HG03520 (cell line): ENCODE measurements around the gene CFAP61.

Experiments used
- ATAC-seq: cut with Tn5 transposase; IDR thresholded peaks from one replicate; pipeline ENCODE4 v1.9.1; 2021; ENCODE audit warnings: mild to moderate bottlenecking, moderate library complexity; ENCODE audit not compliant: unreplicated experiment

CFAP61 gene

GRCh38 chr20:20148779-20149178 lies 96.4 kb downstream of the CFAP61 start:
- no peak for ATAC-seq

GRCh38 chr20:20150241-20150640 lies 97.9 kb downstream of the CFAP61 start:
- no peak for ATAC-seq

- no peak for ATAC-seq
Measured at GRCh38 chr20:20160520-20160919, 108.2 kb downstream of the CFAP61 start.

- ATAC-seq, result no peak
Measured at GRCh38 chr20:20161611-20162010, 109.3 kb downstream of the CFAP61 start.

GRCh38 chr20:20167698-20168097 lies 115.4 kb downstream of the CFAP61 start:
- no peak for ATAC-seq

- ATAC-seq, result no peak
Measured at GRCh38 chr20:20173254-20173653, 120.9 kb downstream of the CFAP61 start.

- no peak for ATAC-seq
Measured at GRCh38 chr20:20174089-20174835, 121.9 kb downstream of the CFAP61 start.

- ATAC-seq, result no peak
Measured at GRCh38 chr20:20181322-20181721, 129.0 kb downstream of the CFAP61 start.

- no peak for ATAC-seq
Measured at GRCh38 chr20:20184149-20184548, 131.8 kb downstream of the CFAP61 start.

GRCh38 chr20:20184706-20185105 lies 132.4 kb downstream of the CFAP61 start:
- ATAC-seq, result no peak

GRCh38 chr20:20188647-20189046 lies 136.3 kb downstream of the CFAP61 start:
- peak; percentile 59 for ATAC-seq

- no peak for ATAC-seq
Measured at GRCh38 chr20:20192366-20192765, 140.0 kb downstream of the CFAP61 start.

GRCh38 chr20:20195021-20195705 lies 142.8 kb downstream of the CFAP61 start:
- no peak for ATAC-seq

- no peak for ATAC-seq
Measured at GRCh38 chr20:20196610-20197009, 144.3 kb downstream of the CFAP61 start.

- ATAC-seq, result no peak
Measured at GRCh38 chr20:20198011-20198410, 145.7 kb downstream of the CFAP61 start.

- no peak for ATAC-seq
Measured at GRCh38 chr20:20199361-20200160, 147.2 kb downstream of the CFAP61 start.

- ATAC-seq, result no peak
Measured at GRCh38 chr20:20201124-20201523, 148.8 kb downstream of the CFAP61 start.

GRCh38 chr20:20201639-20202038 lies 149.3 kb downstream of the CFAP61 start:
- ATAC-seq, result no peak

- no peak for ATAC-seq
Measured at GRCh38 chr20:20202768-20203167, 150.4 kb downstream of the CFAP61 start.

- ATAC-seq, result no peak
Measured at GRCh38 chr20:20203784-20204183, 151.5 kb downstream of the CFAP61 start.

GRCh38 chr20:20204256-20204655 lies 151.9 kb downstream of the CFAP61 start:
- ATAC-seq, result no peak
